ENCODE data around the gene HNF4A. TPM values are rescaled to one million over a fixed set of nuclear protein-coding genes. Genes with fewer than 3 reads are reported as not detected.

Gene HNF4A
- total and polyA plus RNA-seq, 2 of the 13 experiments (the other 11 are each of a cell fraction or from before 2014, with no cell fraction given), result 80.9 to 169 TPM

DNA sequence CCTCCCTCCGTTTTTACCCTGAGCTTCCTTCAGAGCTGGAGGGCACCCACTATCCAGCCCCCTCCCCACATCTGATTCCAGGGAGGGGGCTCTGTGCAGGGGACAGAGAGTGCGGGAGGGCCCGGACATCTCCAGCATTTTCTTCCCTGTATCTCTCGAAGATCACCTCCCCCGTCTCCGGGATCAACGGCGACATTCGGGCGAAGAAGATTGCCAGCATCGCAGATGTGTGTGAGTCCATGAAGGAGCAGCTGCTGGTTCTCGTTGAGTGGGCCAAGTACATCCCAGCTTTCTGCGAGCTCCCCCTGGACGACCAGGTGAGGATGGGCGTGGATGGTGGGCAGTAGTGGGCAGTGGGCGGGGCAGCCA lies 58.8 kb downstream of the HNF4A start (continued):
- TF ChIP-seq ZNF382 (CRISPR knock-in tag; IDR thresholded peaks at IDR 0.05; ENCODE audit: borderline replicate concordance) (no peak), CHD4 (IDR thresholded peaks at IDR 0.05; ENCODE audit: borderline replicate concordance, low read length) (no peak), RFX3 (CRISPR knock-in tag; IDR thresholded peaks at IDR 0.05) (no peak), CBX1 (IDR thresholded peaks at IDR 0.05; ENCODE audit: low read depth) (no peak), GFI1 (CRISPR knock-in tag; IDR thresholded peaks at IDR 0.05; ENCODE audit: borderline replicate concordance) (no peak), ZNF432 (CRISPR knock-in tag; IDR thresholded peaks at IDR 0.05; ENCODE audit: borderline replicate concordance) (no peak), EHMT2 (IDR thresholded peaks at IDR 0.05; ENCODE audit: borderline replicate concordance, low read depth, low read length) (no peak), HNRNPLL (IDR thresholded peaks at IDR 0.05; ENCODE audit: low read depth, low read length, poor library complexity, severe bottlenecking) (no peak), ISX (CRISPR knock-in tag; conservative IDR thresholded peaks at IDR 0.05) (no peak), KAT8 (CRISPR knock-in tag; IDR thresholded peaks at IDR 0.05) (no peak), JUND (CRISPR knock-in tag; IDR thresholded peaks at IDR 0.05) (no peak), ZNF569 (CRISPR knock-in tag; IDR thresholded peaks at IDR 0.05; ENCODE audit: borderline replicate concordance) (no peak), CERS6 (CRISPR knock-in tag; IDR thresholded peaks at IDR 0.05) (no peak), TARDBP (CRISPR knock-in tag; IDR thresholded peaks at IDR 0.05) (no peak), ZNF576 (CRISPR knock-in tag; IDR thresholded peaks at IDR 0.05) (no peak), TFDP2 (CRISPR knock-in tag; IDR thresholded peaks at IDR 0.05) (no peak), NFATC3 (CRISPR knock-in tag; IDR thresholded peaks at IDR 0.05) (no peak), IKZF4 (CRISPR knock-in tag; IDR thresholded peaks at IDR 0.05; ENCODE audit: borderline replicate concordance, low read depth, not compliant biosample characterization) (peak; percentile 18), HES4 (CRISPR knock-in tag; IDR thresholded peaks at IDR 0.05; ENCODE audit: borderline replicate concordance) (no peak), MATR3 (CRISPR knock-in tag; IDR thresholded peaks at IDR 0.05) (no peak), TEAD2 (CRISPR knock-in tag; IDR thresholded peaks at IDR 0.05) (no peak), GTF2F1 (IDR thresholded peaks at IDR 0.05; ENCODE audit: low read length) (no peak), PHF20 (CRISPR knock-in tag; IDR thresholded peaks at IDR 0.05) (no peak), ELF1 (CRISPR knock-in tag; IDR thresholded peaks at IDR 0.05) (no peak), MIXL1 (CRISPR knock-in tag; IDR thresholded peaks at IDR 0.05) (0 out of 2 replicates have a peak, but pooled peaks have one; percentile 2), TAF15 (IDR thresholded peaks at IDR 0.05; ENCODE audit: low read depth, low read length, poor library complexity, severe bottlenecking) (no peak), ZNF451 (CRISPR knock-in tag; IDR thresholded peaks at IDR 0.05) (no peak)
- TF ChIP-seq, protein P1, sequence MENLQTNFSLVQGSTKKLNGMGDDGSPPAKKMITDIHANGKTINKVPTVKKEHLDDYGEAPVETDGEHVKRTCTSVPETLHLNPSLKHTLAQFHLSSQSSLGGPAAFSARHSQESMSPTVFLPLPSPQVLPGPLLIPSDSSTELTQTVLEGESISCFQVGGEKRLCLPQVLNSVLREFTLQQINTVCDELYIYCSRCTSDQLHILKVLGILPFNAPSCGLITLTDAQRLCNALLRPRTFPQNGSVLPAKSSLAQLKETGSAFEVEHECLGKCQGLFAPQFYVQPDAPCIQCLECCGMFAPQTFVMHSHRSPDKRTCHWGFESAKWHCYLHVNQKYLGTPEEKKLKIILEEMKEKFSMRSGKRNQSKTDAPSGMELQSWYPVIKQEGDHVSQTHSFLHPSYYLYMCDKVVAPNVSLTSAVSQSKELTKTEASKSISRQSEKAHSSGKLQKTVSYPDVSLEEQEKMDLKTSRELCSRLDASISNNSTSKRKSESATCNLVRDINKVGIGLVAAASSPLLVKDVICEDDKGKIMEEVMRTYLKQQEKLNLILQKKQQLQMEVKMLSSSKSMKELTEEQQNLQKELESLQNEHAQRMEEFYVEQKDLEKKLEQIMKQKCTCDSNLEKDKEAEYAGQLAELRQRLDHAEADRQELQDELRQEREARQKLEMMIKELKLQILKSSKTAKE (CRISPR knock-in tag; IDR thresholded peaks at IDR 0.05; ENCODE audit: borderline replicate concordance), result no peak
